NB4 (cell line): ENCODE results near the gene SH2D7.
A peak's percentile ranks its signal among the peaks of the same experiment; 100 is the strongest.

Experiments
- DNase-seq: peaks from one replicate; pipeline ENCODE4 v3.0.0; 2010; ENCODE audit warnings: low read depth
- H3K4me3 ChIP-seq: one replicate; pipeline ENCODE4 v1.5.1; 2011; ENCODE audit warnings: mild to moderate bottlenecking, low read depth, low read length, moderate library complexity
- CTCF ChIP-seq: IDR thresholded peaks from one replicate; pipeline ENCODE4 v1.5.1; 2012; ENCODE audit warnings: low read depth, low read length
- MAX ChIP-seq: IDR thresholded peaks from 2 replicates; pipeline ENCODE4 v1.6.1; 2011; ENCODE audit warnings: low read depth, low read length
- MYC ChIP-seq: IDR thresholded peaks from 2 replicates; pipeline ENCODE4 v1.6.1; 2011; ENCODE audit warnings: low read depth, low read length
- POLR2A ChIP-seq: IDR thresholded peaks from 2 replicates; pipeline ENCODE4 v1.6.1; 2011; ENCODE audit warnings: mild to moderate bottlenecking; ENCODE audit not compliant: insufficient read length; ENCODE audit errors: extremely low read depth

The SH2D7 gene

GRCh38 chr15:78102211-78102610 lies 9.8 kb downstream of the SH2D7 start:
- no peak overlapping the region for H3K4me3 ChIP-seq
- no peak for DNase-seq
- TF ChIP-seq MAX (no peak), CTCF (no peak), POLR2A (no peak), MYC (no peak)

- TF ChIP-seq MYC, result no peak
- TF ChIP-seq POLR2A, result no peak
- TF ChIP-seq MAX, result no peak
- no peak for TF ChIP-seq CTCF
- DNase-seq, result no peak
- H3K4me3 ChIP-seq, result no peak overlapping the region
These were observed 10.4 kb downstream of the SH2D7 start for GRCh38 chr15:78102741-78103140.

- H3K4me3 ChIP-seq, result no peak overlapping the region
- peak; percentile 85 for DNase-seq
- TF ChIP-seq MYC (no peak), MAX (peak; percentile 34; the same call in 1 of the 2 replicates)
These were observed 11.2 kb downstream of the SH2D7 start for GRCh38 chr15:78103406-78104118.

GRCh38 chr15:78104119-78104479 lies 11.7 kb downstream of the SH2D7 start:
- no peak for DNase-seq
- TF ChIP-seq POLR2A, result no peak
- TF ChIP-seq CTCF, result no peak

GRCh38 chr15:78104566-78105475 lies 12.5 kb downstream of the SH2D7 start:
- no peak overlapping the region for H3K4me3 ChIP-seq
- TF ChIP-seq POLR2A (no peak), MAX (no peak), MYC (no peak), CTCF (no peak)
- DNase-seq, result no peak

More at GRCh38 chr15:78104119-78104479, 11.7 kb downstream of the SH2D7 start:
- H3K4me3 ChIP-seq, result no peak overlapping the region
